Gastrocnemius medialis (tissue), 4 donors: ENCODE results near the gene NEK10. TPM values are rescaled to one million over a fixed set of nuclear protein-coding genes. Genes with fewer than 3 reads are reported as not detected.
A peak's percentile ranks its signal among the peaks of the same experiment; 100 is the strongest.

ENCODE experiments used
- ATAC-seq, 2 donors: fragments of 150-250 bp; one replicate each; pipeline ENCODE4 v1.9.1; 2016
- DNase-seq, 2 donors: peaks; one replicate each; pipeline ENCODE4 v3.0.0-alpha.2; 2019
- H3K27ac ChIP-seq, 4 donors: fragments of 200-600 bp; sonication (generic); 1 replicate in 1 of 4; 2 replicates in 3 of 4; pipeline ENCODE4 v1.5.1; 2016 to 2018; ENCODE audit warnings: mild to moderate bottlenecking in 2 of 4, moderate library complexity in 1 of 4
- H3K27me3 ChIP-seq, 3 donors: fragments of 200-600 bp; sonication (generic) in 2 of 3; 1 replicate in 1 of 3; 2 replicates in 2 of 3; pipeline versions ENCODE4 v1.5.1 to v1.6.0; 2016 to 2019; ENCODE audit warnings: mild to moderate bottlenecking in 1 of 3, moderate library complexity in 1 of 3
- H3K36me3 ChIP-seq, 2 donors: fragments of 200-600 bp; sonication (generic) in 1 of 2; one replicate each; pipeline ENCODE4 v1.5.1; 2017 to 2018
- H3K4me1 ChIP-seq, 2 donors: fragments of 200-600 bp; sonication (generic) in 1 of 2; one replicate each; pipeline ENCODE4 v1.5.1; 2016 to 2017; ENCODE audit warnings: mild to moderate bottlenecking in 2 of 2
- H3K4me3 ChIP-seq, 4 donors: fragments of 200-600 bp; sonication (generic) in 3 of 4; 1 replicate in 1 of 4; 2 replicates in 3 of 4; pipeline ENCODE4 v1.5.1; 2016 to 2019; ENCODE audit warnings: mild to moderate bottlenecking in 2 of 4
- H3K9me3 ChIP-seq, 3 donors: fragments of 200-600 bp; sonication (generic) in 2 of 3; 1 replicate in 1 of 3; 2 replicates in 2 of 3; pipeline ENCODE4 v1.5.1; 2016 to 2019
- CTCF ChIP-seq, 5 experiments: fragments of 450-650 bp in 3 of 5; fragments of 200-600 bp in 2 of 5; sonication (generic) in 2 of 5; IDR thresholded peaks in 4 of 5; conservative IDR thresholded peaks in 1 of 5; 1 replicate in 4 of 5; 2 replicates in 1 of 5; pipeline ENCODE4 v1.5.1; 2016 to 2019; ENCODE audit warnings: antibody characterized with exemption in 5 of 5, mild to moderate bottlenecking in 3 of 5, moderate library complexity in 3 of 5
- POLR2A ChIP-seq, 2 donors: fragments of 450-650 bp; IDR thresholded peaks; one replicate each; pipeline ENCODE4 v1.6.1; 2017; ENCODE audit warnings: antibody characterized with exemption in 2 of 2, mild to moderate bottlenecking in 2 of 2, moderate library complexity in 2 of 2
- in situ Hi-C, 4 donors: fragments of 200-750 bp; cut with MboI; loops; one replicate each; pipeline versions ENCODE4 v1.15.0 to v1.8.0; 2017; ENCODE audit warnings: low sequenced_read_pairs in 4 of 4
- intact Hi-C: fragments of 100-400 bp; cut with DNase I; formaldehyde crosslinking; loops from one replicate; pipeline ENCODE4 v1.15.1; 2023; ENCODE audit warnings: low total_unique reads
- total RNA-seq, 4 donors: library from RNA; depleted of rRNA; stranded (reverse); fragments of >200 nt; gene quantifications; one replicate each; pipeline versions ENCODE4 v1.1.0 to v1.2.3, GENCODE V29; 2016

The NEK10 gene
- total RNA-seq, 4 donors from 2014 or later: 3.6 to 12.8 (median 7.5) TPM

DNA sequence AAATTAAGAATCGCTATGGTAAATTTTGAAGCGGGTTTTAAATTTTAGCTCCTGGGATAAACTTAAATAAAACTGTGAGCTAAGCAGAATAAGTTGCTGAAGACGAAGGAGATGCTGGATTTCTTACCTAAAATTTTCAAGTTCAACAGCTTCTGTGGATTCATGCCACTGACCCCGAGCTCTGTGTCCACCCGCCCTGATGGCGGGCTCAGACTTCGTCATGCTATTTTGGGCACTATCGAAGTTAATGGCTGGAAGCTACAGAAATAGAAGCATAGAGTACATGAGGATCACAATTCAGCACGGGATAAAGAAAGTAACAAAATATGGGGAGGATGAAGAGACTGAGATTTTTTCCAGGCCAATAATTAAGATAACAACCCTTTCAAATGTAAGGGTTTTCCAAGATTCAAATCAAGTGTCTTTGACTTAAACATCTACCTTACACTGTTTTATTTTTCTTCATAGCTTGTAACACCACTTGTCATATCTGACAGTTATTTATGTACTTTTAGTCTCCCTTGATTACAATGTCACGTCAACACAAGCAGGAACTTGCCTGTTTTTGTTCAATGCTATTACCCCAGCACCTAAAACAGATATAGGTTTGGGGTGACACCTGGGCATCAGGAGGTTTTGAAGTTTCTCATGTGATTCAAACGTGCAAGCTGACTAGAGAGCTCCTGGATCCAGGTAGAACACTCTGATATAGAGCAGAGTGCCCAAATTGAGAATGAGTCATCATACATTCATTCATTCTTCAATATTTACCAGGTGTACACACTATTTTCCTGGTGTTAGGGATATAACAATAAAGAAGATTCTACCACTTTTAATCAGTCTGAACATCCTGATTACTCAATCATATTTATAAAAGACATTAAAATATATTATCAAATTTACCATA, 23.0 kb downstream of the NEK10 start:
- Histone ChIP-seq H3K4me1 (peaks cover 20 to 24% of the 10 kb centered on the region in 2 donors), H3K4me3 (peak overlapping the region; percentile 4 to 38 (median 32)), H3K27ac (peak overlapping the region; percentile 75 to 83 (median 80)), H3K36me3 (no peaks in the 10 kb centered on the region), H3K9me3 (no peaks in the 10 kb centered on the region), H3K27me3 (no peaks in the 10 kb centered on the region)
- in situ Hi-C loops: no loop called here
- intact Hi-C loops: loop anchor here (2.0 kb wide), 1 partner anchor 19 kb away; no protein-coding TSS in a partner anchor
- ATAC-seq (peak; percentile 82 to 88), DNase-seq (peak in 1 of 2 donors; percentile 35)
- TF ChIP-seq POLR2A (IDR thresholded peaks at IDR 0.05) (peak; percentile 30 to 56), CTCF (IDR thresholded peaks at IDR 0.05 in 4 of 5, conservative IDR thresholded peaks at IDR 0.05 in 1 of 5) (no peak)

- peak overlapping the region; percentile 4 to 38 (median 32) for H3K4me3 ChIP-seq
- no peaks in the 10 kb centered on the region for H3K27me3 ChIP-seq
- no peak for DNase-seq
- H3K36me3 ChIP-seq: no peaks in the 10 kb centered on the region
- ATAC-seq: peak; percentile 44 to 51
- in situ Hi-C loops: no loop called here
- TF ChIP-seq CTCF (IDR thresholded peaks at IDR 0.05 in 4 of 5, conservative IDR thresholded peaks at IDR 0.05 in 1 of 5) (no peak), POLR2A (IDR thresholded peaks at IDR 0.05) (no peak)
- peaks cover 20 to 24% of the 10 kb centered on the region in 2 donors for H3K4me1 ChIP-seq
- H3K9me3 ChIP-seq: no peaks in the 10 kb centered on the region
- peak overlapping the region; percentile 75 to 83 (median 80) for H3K27ac ChIP-seq
- intact Hi-C loops: loop anchor here (2.0 kb wide), 1 partner anchor 19 kb away; no protein-coding TSS in a partner anchor
Measured at GRCh38 chr3:27345493-27345892, 23.7 kb downstream of the NEK10 start.

DNA sequence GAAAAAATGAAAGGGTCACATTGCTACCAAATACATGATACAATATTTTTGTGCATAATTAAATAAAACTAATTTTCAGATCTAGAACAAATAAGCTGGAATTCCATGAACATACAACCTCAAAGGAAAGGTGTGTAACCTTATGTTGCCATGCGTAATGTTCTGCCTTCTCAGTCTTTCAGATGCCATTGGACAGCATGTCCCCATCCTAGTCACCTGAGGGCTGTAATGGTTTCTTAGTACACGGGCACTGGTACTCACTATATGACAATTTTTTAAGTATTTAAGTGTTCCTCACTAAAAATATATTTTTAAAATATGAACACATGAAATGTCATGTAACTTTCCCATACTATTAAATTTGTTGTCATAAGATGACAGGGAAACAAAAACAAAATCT, 24.1 kb downstream of the NEK10 start:
- H3K27ac ChIP-seq: peak overlapping the region; percentile 75 to 83 (median 80)
- intact Hi-C loops: loop anchor here (2.0 kb wide), 1 partner anchor 18 kb away; no protein-coding TSS in a partner anchor
- H3K27me3 ChIP-seq: no peaks in the 10 kb centered on the region
- no peaks in the 10 kb centered on the region for H3K9me3 ChIP-seq
- no peak for TF ChIP-seq POLR2A (IDR thresholded peaks at IDR 0.05)
- H3K36me3 ChIP-seq: no peaks in the 10 kb centered on the region
- peaks cover 18 to 24% of the 10 kb centered on the region in 2 donors for H3K4me1 ChIP-seq
- peak overlapping the region in 2 of 4 donors; percentile 27 to 38 for H3K4me3 ChIP-seq
- in situ Hi-C loops: no loop called here
- ATAC-seq (peak; percentile 71 to 82), DNase-seq (no peak)

- H3K4me3 ChIP-seq: no peak overlapping the region
- no peaks in the 10 kb centered on the region for H3K36me3 ChIP-seq
- H3K4me1 ChIP-seq: peaks cover 16 to 18% of the 10 kb centered on the region in 2 donors
- TF ChIP-seq CTCF (IDR thresholded peaks at IDR 0.05 in 4 of 5, conservative IDR thresholded peaks at IDR 0.05 in 1 of 5) (no peak), POLR2A (IDR thresholded peaks at IDR 0.05) (no peak)
- H3K27me3 ChIP-seq: no peaks in the 10 kb centered on the region
- in situ Hi-C loops (no loop called here), intact Hi-C loops (loop anchor here (2.0 kb wide), 1 partner anchor 17 kb away; no protein-coding TSS in a partner anchor)
- H3K27ac ChIP-seq: peak overlapping the region; percentile 75 to 83 (median 80)
- no peaks in the 10 kb centered on the region for H3K9me3 ChIP-seq
- no peak for DNase-seq
- no peak for ATAC-seq
Measured at GRCh38 chr3:27344192-27344591, 25.0 kb downstream of the NEK10 start.

GRCh38 chr3:27342267-27342666, 26.9 kb downstream of the NEK10 start:
- Histone ChIP-seq H3K36me3 (no peaks in the 10 kb centered on the region), H3K4me1 (peaks cover 16 to 18% of the 10 kb centered on the region in 2 donors), H3K4me3 (no peak overlapping the region), H3K27me3 (no peaks in the 10 kb centered on the region), H3K9me3 (no peaks in the 10 kb centered on the region), H3K27ac (peak overlapping the region in 3 of 4 donors; percentile 12 to 75 (median 33))
- no peak for DNase-seq
- TF ChIP-seq CTCF (IDR thresholded peaks at IDR 0.05 in 4 of 5, conservative IDR thresholded peaks at IDR 0.05 in 1 of 5) (no peak), POLR2A (IDR thresholded peaks at IDR 0.05) (no peak)
- ATAC-seq: no peak
- intact Hi-C loops: no loop called here
- in situ Hi-C loops: no loop called here
